GM23338 (cell line): ENCODE measurements around the gene ENDOU. TPM values are rescaled to one million over a fixed set of nuclear protein-coding genes. Genes with fewer than 3 reads are reported as not detected.

Source experiments
- ATAC-seq: fragments of 200-7000 bp; cut with Tn5 transposase; 3 replicates; pipeline ENCODE4 v1.9.1; 2020
- DNase-seq: peaks from one replicate; pipeline ENCODE4 v3.0.0-alpha.2; 2015; ENCODE audit warnings: low spot score
- H2AFZ ChIP-seq: fragments of 200-600 bp; sonication (generic); 2 replicates; pipeline ENCODE4 v1.8.0; 2016; ENCODE audit warnings: antibody characterized with exemption, mild to moderate bottlenecking, moderate library complexity
- H3F3A ChIP-seq: fragments of 200-600 bp; sonication (generic); replicated peaks from 2 replicates; pipeline ENCODE4 v1.8.0; 2017; ENCODE audit warnings: antibody characterized with exemption, mixed run types, low read depth
- H3K27ac ChIP-seq: fragments of 200-600 bp; sonication (generic); 2 replicates; pipeline ENCODE4 v1.6.1; 2016; ENCODE audit warnings: low read depth
- H3K27me3 ChIP-seq: fragments of 200-600 bp; sonication (generic); 2 replicates; pipeline ENCODE4 v1.8.0; 2016; ENCODE audit warnings: mild to moderate bottlenecking, mixed run types, moderate library complexity; ENCODE audit not compliant: insufficient read depth
- H3K36me3 ChIP-seq: fragments of 200-600 bp; sonication (generic); 2 replicates; pipeline ENCODE4 v1.8.0; 2016; ENCODE audit warnings: mild to moderate bottlenecking; ENCODE audit not compliant: insufficient read depth
- H3K4me1 ChIP-seq: fragments of 200-600 bp; sonication (generic); 2 replicates; pipeline ENCODE4 v1.8.0; 2016; ENCODE audit warnings: mild to moderate bottlenecking, moderate library complexity; ENCODE audit not compliant: insufficient read depth
- H3K4me2 ChIP-seq: fragments of 200-600 bp; sonication (generic); 2 replicates; pipeline ENCODE4 v1.7.1; 2017; ENCODE audit warnings: mixed run types
- H3K4me3 ChIP-seq: fragments of 200-600 bp; sonication (generic); 2 replicates; pipeline ENCODE4 v1.6.1; 2016; ENCODE audit warnings: mixed run types
- H3K79me2 ChIP-seq: fragments of 200-600 bp; sonication (generic); replicated peaks from 2 replicates; pipeline ENCODE4 v1.8.0; 2017; ENCODE audit warnings: mild to moderate bottlenecking; ENCODE audit not compliant: insufficient read depth
- H3K9me2 ChIP-seq: fragments of 200-600 bp; sonication (generic); 2 replicates; pipeline ENCODE4 v1.8.0; 2017; ENCODE audit not compliant: insufficient read depth
- H4K20me1 ChIP-seq: fragments of 200-600 bp; sonication (generic); replicated peaks from 2 replicates; pipeline ENCODE4 v1.8.0; 2017; ENCODE audit warnings: mild to moderate bottlenecking; ENCODE audit not compliant: insufficient read depth
- H3K27ac Mint-ChIP-seq: 2 replicates; pipeline ENCODE4 v1.8.0; 2020; ENCODE audit warnings: inconsistent platforms, mild to moderate bottlenecking, moderate library complexity, mixed read lengths
- H3K27me3 Mint-ChIP-seq: 3 replicates; pipeline ENCODE4 v1.8.0; 2022; ENCODE audit warnings: low read depth, mild to moderate bottlenecking, moderate library complexity, mixed read lengths, inconsistent platforms; ENCODE audit not compliant: insufficient read depth, poor library complexity
- H3K36me3 Mint-ChIP-seq: 3 replicates; pipeline ENCODE4 v1.8.0; 2021; ENCODE audit warnings: low read depth, mild to moderate bottlenecking, inconsistent platforms, moderate library complexity, mixed read lengths
- H3K4me1 Mint-ChIP-seq: 3 replicates; pipeline ENCODE4 v1.8.0; 2020; ENCODE audit warnings: mild to moderate bottlenecking, inconsistent platforms, mixed read lengths
- H3K4me3 Mint-ChIP-seq: 3 replicates; pipeline ENCODE4 v1.8.0; 2021; ENCODE audit warnings: moderate library complexity, mild to moderate bottlenecking, inconsistent platforms, mixed read lengths
- H3K9me3 Mint-ChIP-seq: 3 replicates; pipeline ENCODE4 v1.8.0; 2020; ENCODE audit warnings: moderate library complexity, mild to moderate bottlenecking, inconsistent platforms, mixed read lengths
- CREB1 ChIP-seq: fragments of 250-450 bp; sonication (Bioruptor Pico); IDR thresholded peaks from 2 replicates; pipeline ENCODE4 v1.5.0; 2020; ENCODE audit warnings: low read depth, mild to moderate bottlenecking, moderate library complexity
- EZH2 ChIP-seq: fragments of 200-600 bp; sonication (generic); IDR thresholded peaks from one replicate; pipeline ENCODE4 v1.8.0; 2017; ENCODE audit warnings: antibody characterized with exemption, mild to moderate bottlenecking, low read depth; ENCODE audit not compliant: unreplicated experiment
- EZH2phosphoT487 ChIP-seq: fragments of 200-600 bp; sonication (generic); IDR thresholded peaks from one replicate; pipeline ENCODE4 v1.8.1; 2018; ENCODE audit warnings: antibody characterized with exemption; ENCODE audit not compliant: unreplicated experiment
- JUNB ChIP-seq: IDR thresholded peaks from one replicate; pipeline ENCODE4 v1.6.1; 2016; ENCODE audit warnings: antibody characterized with exemption; ENCODE audit not compliant: unreplicated experiment
- STAT1 ChIP-seq: IDR thresholded peaks from one replicate; pipeline ENCODE4 v1.6.1; 2016; ENCODE audit warnings: antibody characterized with exemption; ENCODE audit not compliant: unreplicated experiment
- ZNF114 ChIP-seq: fragments of 250-450 bp; sonication (Bioruptor Pico); IDR thresholded peaks from 2 replicates; pipeline ENCODE4 v1.5.0; 2020; ENCODE audit warnings: mild to moderate bottlenecking, moderate library complexity
- ZNF331 ChIP-seq: fragments of 250-450 bp; sonication (Bioruptor Pico); IDR thresholded peaks from 2 replicates; pipeline ENCODE4 v1.5.0; 2020; ENCODE audit warnings: low read depth, mild to moderate bottlenecking, moderate library complexity
- polyA plus RNA-seq: library from polyadenylated mRNA; unstranded; fragments of >200 nt; fragmentation: Nextera tagmentation; extraction: Ambion mirVana; gene quantifications from 2 replicates; pipeline ENCODE4 v1.2.1, GENCODE V29; 2016
- total RNA-seq: library from RNA; depleted of rRNA; stranded (reverse); fragments of >200 nt; shearing (Covaris generic); gene quantifications from 2 replicates; pipeline ENCODE4 v1.2.3, GENCODE V29; 2014
- TF ChIP-seq, protein P1 (sequence below): IDR thresholded peaks from one replicate; pipeline ENCODE4 v1.6.1; 2018; ENCODE audit warnings: antibody characterized with exemption; ENCODE audit not compliant: unreplicated experiment
- TF ChIP-seq, protein P2 (sequence below): fragments of 250-450 bp; sonication (Bioruptor Pico); IDR thresholded peaks from 2 replicates; pipeline ENCODE4 v1.5.0; 2020; ENCODE audit warnings: mild to moderate bottlenecking, moderate library complexity

Gene ENDOU
- total and polyA plus RNA-seq, 2 experiments from 2014 or later = not detected

DNA sequence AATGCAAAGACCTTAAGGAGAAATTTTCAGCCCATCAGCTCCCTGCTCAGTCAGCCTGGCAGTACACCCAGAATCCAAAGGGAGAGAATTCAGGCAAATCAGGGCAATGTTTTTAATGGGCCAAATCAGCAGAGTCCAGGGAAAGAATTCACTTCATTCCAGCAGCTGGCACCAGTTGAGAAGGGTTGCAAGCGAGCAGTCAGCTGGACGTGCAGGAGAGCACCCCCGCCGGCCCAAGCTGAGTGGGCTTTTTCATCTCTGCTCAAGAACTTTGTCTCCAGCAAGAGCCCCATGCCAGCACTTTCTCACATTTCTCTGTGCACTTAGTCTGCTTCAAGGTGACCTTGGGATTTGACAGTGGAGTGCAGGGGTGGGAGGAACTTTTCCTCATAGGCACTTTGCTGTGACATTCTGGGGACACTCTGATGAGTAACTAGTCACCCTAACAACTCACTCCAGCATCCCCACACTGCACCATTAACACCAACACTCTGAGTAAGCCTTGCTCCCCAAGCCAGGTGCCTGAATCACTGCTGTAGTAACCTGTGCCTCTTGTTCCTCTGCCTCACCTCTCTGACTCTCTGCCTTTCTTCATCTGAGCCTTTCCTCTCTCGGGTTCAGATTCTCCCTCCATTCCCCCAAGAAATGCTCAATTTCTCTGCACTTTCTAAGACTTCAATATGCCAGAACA lies 2.2 kb downstream of the ENDOU start (continued):
- TF ChIP-seq, protein P1, sequence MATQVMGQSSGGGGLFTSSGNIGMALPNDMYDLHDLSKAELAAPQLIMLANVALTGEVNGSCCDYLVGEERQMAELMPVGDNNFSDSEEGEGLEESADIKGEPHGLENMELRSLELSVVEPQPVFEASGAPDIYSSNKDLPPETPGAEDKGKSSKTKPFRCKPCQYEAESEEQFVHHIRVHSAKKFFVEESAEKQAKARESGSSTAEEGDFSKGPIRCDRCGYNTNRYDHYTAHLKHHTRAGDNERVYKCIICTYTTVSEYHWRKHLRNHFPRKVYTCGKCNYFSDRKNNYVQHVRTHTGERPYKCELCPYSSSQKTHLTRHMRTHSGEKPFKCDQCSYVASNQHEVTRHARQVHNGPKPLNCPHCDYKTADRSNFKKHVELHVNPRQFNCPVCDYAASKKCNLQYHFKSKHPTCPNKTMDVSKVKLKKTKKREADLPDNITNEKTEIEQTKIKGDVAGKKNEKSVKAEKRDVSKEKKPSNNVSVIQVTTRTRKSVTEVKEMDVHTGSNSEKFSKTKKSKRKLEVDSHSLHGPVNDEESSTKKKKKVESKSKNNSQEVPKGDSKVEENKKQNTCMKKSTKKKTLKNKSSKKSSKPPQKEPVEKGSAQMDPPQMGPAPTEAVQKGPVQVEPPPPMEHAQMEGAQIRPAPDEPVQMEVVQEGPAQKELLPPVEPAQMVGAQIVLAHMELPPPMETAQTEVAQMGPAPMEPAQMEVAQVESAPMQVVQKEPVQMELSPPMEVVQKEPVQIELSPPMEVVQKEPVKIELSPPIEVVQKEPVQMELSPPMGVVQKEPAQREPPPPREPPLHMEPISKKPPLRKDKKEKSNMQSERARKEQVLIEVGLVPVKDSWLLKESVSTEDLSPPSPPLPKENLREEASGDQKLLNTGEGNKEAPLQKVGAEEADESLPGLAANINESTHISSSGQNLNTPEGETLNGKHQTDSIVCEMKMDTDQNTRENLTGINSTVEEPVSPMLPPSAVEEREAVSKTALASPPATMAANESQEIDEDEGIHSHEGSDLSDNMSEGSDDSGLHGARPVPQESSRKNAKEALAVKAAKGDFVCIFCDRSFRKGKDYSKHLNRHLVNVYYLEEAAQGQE = no peak
- TF ChIP-seq ZNF331 = no peak
- no peak for TF ChIP-seq EZH2phosphoT487

DNA sequence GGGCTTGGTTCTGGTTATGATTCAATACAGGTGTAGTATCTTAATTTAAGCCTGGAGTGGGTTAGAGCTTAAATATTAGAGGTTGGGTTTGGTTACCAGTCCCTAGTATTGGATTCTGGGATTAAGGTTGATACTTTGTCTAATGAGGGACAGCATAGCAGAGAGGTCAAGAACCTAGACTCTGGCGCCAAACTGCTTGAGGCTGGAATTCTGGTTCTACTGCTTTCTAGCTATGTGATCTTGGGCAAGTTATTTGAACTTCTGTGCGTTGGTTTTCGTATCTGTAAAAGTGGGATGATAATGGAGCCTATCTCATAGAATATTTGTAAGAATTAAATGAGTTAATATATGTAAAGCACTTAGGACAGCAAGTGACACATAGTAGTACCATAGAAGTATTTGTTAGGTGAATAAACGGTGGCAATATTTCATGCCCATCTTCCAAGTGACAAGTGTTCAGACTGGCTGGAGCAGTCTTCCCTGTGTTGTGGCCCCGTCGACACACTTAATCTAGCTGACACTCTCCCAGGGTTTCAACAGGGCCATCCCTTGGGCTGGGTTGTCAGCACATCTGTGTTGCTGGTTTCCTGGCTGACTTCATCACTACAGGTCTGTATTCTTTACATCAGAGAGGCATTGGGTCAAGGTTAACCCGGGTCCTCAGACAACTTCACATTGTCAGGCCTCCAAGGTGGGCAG lies 3.0 kb downstream of the ENDOU start:
- Mint-ChIP-seq H3K27me3 (peaks cover 11% of the 10 kb centered on the region), H3K4me3 (no peak overlapping the region), H3K36me3 (no peaks in the 10 kb centered on the region; the same call in 2 of the 3 replicates), H3K27ac (no peak overlapping the region), H3K4me1 (peaks cover 11% of the 10 kb centered on the region), H3K9me3 (no peaks in the 10 kb centered on the region)
- H3F3A ChIP-seq = no peaks in the 10 kb centered on the region
- no peaks in the 10 kb centered on the region for H4K20me1 ChIP-seq
- H3K4me2 ChIP-seq = no peak overlapping the region
- H3K4me1 ChIP-seq = peaks cover 7% of the 10 kb centered on the region
- H3K79me2 ChIP-seq = no peaks in the 10 kb centered on the region
- no peaks in the 10 kb centered on the region for H3K36me3 ChIP-seq
- no peak for ATAC-seq
- H3K27me3 ChIP-seq = no peaks in the 10 kb centered on the region
- no peaks in the 10 kb centered on the region for H3K9me2 ChIP-seq
- no peak overlapping the region for H3K4me3 ChIP-seq
- no peak overlapping the region for H3K27ac ChIP-seq
- H2AFZ ChIP-seq = no peak overlapping the region
- no peak for DNase-seq
- no peak for TF ChIP-seq ZNF114
- TF ChIP-seq EZH2phosphoT487 = no peak
- TF ChIP-seq STAT1 = no peak
- TF ChIP-seq, protein P2, sequence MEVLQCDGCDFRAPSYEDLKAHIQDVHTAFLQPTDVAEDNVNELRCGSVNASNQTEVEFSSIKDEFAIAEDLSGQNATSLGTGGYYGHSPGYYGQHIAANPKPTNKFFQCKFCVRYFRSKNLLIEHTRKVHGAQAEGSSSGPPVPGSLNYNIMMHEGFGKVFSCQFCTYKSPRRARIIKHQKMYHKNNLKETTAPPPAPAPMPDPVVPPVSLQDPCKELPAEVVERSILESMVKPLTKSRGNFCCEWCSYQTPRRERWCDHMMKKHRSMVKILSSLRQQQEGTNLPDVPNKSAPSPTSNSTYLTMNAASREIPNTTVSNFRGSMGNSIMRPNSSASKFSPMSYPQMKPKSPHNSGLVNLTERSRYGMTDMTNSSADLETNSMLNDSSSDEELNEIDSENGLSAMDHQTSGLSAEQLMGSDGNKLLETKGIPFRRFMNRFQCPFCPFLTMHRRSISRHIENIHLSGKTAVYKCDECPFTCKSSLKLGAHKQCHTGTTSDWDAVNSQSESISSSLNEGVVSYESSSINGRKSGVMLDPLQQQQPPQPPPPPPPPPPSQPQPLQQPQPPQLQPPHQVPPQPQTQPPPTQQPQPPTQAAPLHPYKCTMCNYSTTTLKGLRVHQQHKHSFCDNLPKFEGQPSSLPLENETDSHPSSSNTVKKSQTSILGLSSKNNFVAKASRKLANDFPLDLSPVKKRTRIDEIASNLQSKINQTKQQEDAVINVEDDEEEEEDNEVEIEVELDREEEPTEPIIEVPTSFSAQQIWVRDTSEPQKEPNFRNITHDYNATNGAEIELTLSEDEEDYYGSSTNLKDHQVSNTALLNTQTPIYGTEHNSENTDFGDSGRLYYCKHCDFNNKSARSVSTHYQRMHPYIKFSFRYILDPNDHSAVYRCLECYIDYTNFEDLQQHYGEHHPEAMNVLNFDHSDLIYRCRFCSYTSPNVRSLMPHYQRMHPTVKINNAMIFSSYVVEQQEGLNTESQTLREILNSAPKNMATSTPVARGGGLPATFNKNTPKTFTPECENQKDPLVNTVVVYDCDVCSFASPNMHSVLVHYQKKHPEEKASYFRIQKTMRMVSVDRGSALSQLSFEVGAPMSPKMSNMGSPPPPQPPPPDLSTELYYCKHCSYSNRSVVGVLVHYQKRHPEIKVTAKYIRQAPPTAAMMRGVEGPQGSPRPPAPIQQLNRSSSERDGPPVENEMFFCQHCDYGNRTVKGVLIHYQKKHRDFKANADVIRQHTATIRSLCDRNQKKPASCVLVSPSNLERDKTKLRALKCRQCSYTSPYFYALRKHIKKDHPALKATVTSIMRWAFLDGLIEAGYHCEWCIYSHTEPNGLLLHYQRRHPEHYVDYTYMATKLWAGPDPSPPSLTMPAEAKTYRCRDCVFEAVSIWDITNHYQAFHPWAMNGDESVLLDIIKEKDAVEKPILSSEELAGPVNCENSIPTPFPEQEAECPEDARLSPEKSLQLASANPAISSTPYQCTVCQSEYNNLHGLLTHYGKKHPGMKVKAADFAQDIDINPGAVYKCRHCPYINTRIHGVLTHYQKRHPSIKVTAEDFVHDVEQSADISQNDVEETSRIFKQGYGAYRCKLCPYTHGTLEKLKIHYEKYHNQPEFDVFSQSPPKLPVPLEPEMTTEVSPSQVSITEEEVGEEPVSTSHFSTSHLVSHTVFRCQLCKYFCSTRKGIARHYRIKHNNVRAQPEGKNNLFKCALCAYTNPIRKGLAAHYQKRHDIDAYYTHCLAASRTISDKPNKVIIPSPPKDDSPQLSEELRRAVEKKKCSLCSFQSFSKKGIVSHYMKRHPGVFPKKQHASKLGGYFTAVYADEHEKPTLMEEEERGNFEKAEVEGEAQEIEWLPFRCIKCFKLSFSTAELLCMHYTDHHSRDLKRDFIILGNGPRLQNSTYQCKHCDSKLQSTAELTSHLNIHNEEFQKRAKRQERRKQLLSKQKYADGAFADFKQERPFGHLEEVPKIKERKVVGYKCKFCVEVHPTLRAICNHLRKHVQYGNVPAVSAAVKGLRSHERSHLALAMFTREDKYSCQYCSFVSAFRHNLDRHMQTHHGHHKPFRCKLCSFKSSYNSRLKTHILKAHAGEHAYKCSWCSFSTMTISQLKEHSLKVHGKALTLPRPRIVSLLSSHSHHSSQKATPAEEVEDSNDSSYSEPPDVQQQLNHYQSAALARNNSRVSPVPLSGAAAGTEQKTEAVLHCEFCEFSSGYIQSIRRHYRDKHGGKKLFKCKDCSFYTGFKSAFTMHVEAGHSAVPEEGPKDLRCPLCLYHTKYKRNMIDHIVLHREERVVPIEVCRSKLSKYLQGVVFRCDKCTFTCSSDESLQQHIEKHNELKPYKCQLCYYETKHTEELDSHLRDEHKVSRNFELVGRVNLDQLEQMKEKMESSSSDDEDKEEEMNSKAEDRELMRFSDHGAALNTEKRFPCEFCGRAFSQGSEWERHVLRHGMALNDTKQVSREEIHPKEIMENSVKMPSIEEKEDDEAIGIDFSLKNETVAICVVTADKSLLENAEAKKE (CRISPR knock-in tag) = no peak
- TF ChIP-seq, protein P1 = no peak
- TF ChIP-seq ZNF331 = no peak
- no peak for TF ChIP-seq JUNB
- TF ChIP-seq EZH2 = no peak
- TF ChIP-seq CREB1 (CRISPR knock-in tag) = no peak
